ENCODE results near the gene IL15RA. TPM values are rescaled to one million over a fixed set of nuclear protein-coding genes. Genes with fewer than 3 reads are reported as not detected.

The IL15RA gene
- polyA plus RNA-seq, 2 of the 4 experiments (the other 2 are of a cell fraction): 0.46 to 0.83 TPM

GRCh38 chr10:5971886-5972285 lies 5.5 kb downstream of the IL15RA start:
- no peak for TF ChIP-seq MAZ (IDR thresholded peaks at IDR 0.05; ENCODE audit: borderline replicate concordance, low read depth, low read length)
- no peak for TF ChIP-seq KDM5A (IDR thresholded peaks at IDR 0.05)
- TF ChIP-seq SREBF2 (IDR thresholded peaks at IDR 0.05): no peak
- no peak for TF ChIP-seq TP53 (CRISPR knock-in tag; IDR thresholded peaks at IDR 0.05)
- TF ChIP-seq HDAC2 (IDR thresholded peaks at IDR 0.05): no peak
- no peak for TF ChIP-seq USF2 (IDR thresholded peaks at IDR 0.05)
- no peak for TF ChIP-seq RFX5 (IDR thresholded peaks at IDR 0.05)
- TF ChIP-seq ESRRA (IDR thresholded peaks at IDR 0.05; ENCODE audit: borderline replicate concordance, low read length): no peak
- no peak overlapping the region for H3K4me3 ChIP-seq
- 60% methylated on average over 4 of the region's 4 CpGs for WGBS (ENCODE audit: missing lambda C conversion rate)
- H3K9me3 ChIP-seq: no peaks in the 10 kb centered on the region
- no peak for FAIRE-seq
- H3K4me2 ChIP-seq: no peak overlapping the region
- ChIA-PET POLR2A (no interaction called here), CTCF (interaction anchor here (1.1 to 1.4 kb wide), 2 partner anchors 9 to 18 kb away, joined by 3 read pairs; no protein-coding TSS in a partner anchor)
- H3K4me1 ChIP-seq: no peaks in the 10 kb centered on the region
- no peak for ATAC-seq
- DNase-seq (ENCODE audit: low read depth in 1 of 2, low spot score in 1 of 2): no peak
- H3K27ac ChIP-seq: no peak overlapping the region

- TF ChIP-seq CBX8 (IDR thresholded peaks at IDR 0.05) (no peak), ZNF302 (CRISPR knock-in tag; IDR thresholded peaks at IDR 0.05) (no peak), JUNB (IDR thresholded peaks at IDR 0.05) (no peak), RARB (CRISPR knock-in tag; IDR thresholded peaks at IDR 0.05) (no peak), CTCF (IDR thresholded peaks at IDR 0.05) (no peak), POLR2AphosphoS2 (conservative IDR thresholded peaks at IDR 0.05; ENCODE audit: low read length) (no peak), HES2 (IDR thresholded peaks at IDR 0.05) (no peak), KDM5A (IDR thresholded peaks at IDR 0.05) (no peak), HOXB13 (CRISPR knock-in tag; IDR thresholded peaks at IDR 0.05; ENCODE audit: low read depth) (no peak), BCL3 (IDR thresholded peaks at IDR 0.05) (no peak), RNF2 (IDR thresholded peaks at IDR 0.05; ENCODE audit: borderline replicate concordance, low read depth) (no peak), ESRRA (IDR thresholded peaks at IDR 0.05; ENCODE audit: borderline replicate concordance, low read length) (no peak), HOXA7 (CRISPR knock-in tag; IDR thresholded peaks at IDR 0.05) (no peak), EHMT2 (IDR thresholded peaks at IDR 0.05; ENCODE audit: low read depth) (no peak), FOSB (CRISPR knock-in tag; IDR thresholded peaks at IDR 0.05) (no peak), HOXB5 (CRISPR knock-in tag; IDR thresholded peaks at IDR 0.05) (no peak), POLR2A (IDR thresholded peaks at IDR 0.05; ENCODE audit: low read length) (no peak), GATA3 (IDR thresholded peaks at IDR 0.05; ENCODE audit: borderline replicate concordance) (no peak), BHLHE40 (IDR thresholded peaks at IDR 0.05; ENCODE audit: low read depth, low read length) (no peak), RAD21 (conservative IDR thresholded peaks at IDR 0.05 in 1 of 2, IDR thresholded peaks at IDR 0.05 in 1 of 2) (no peak)
- H3K4me1 ChIP-seq: no peaks in the 10 kb centered on the region
- DNase-seq (ENCODE audit: low read depth in 1 of 2, low spot score in 1 of 2): no peak
- H3K27ac ChIP-seq: no peak overlapping the region
- POLR2A ChIA-PET: no interaction called here
- no peaks in the 10 kb centered on the region for H3K9me3 ChIP-seq
- CTCF ChIA-PET: interaction anchor here (1.1 to 1.4 kb wide), 2 partner anchors 9 to 18 kb away, joined by 3 read pairs; no protein-coding TSS in a partner anchor
- H3K4me3 ChIP-seq: no peak overlapping the region
- WGBS (ENCODE audit: missing lambda C conversion rate): 75% methylated on average over 8 of the region's 8 CpGs
- FAIRE-seq: no peak
- ATAC-seq: no peak
- no peak overlapping the region for H3K4me2 ChIP-seq
These were observed 6.0 kb downstream of the IL15RA start for GRCh38 chr10:5971315-5971832.
